SK-N-MC (cell line): Measurements from ENCODE around the gene SRRM1.

Source experiments
- EZH2 ChIP-seq: fragments of 200-600 bp; sonication (generic); IDR thresholded peaks from one replicate; pipeline ENCODE4 v1.6.1; 2017; ENCODE audit warnings: antibody characterized with exemption
- FOXP2 ChIP-seq: optimal IDR thresholded peaks from 2 replicates; pipeline ENCODE3; 2011; ENCODE audit warnings: mild to moderate bottlenecking, moderate library complexity; ENCODE audit not compliant: insufficient read depth; ENCODE audit errors: extremely low read length, control extremely low read depth
- POLR2AphosphoS5 ChIP-seq: IDR thresholded peaks from 2 replicates; pipeline ENCODE4 v1.6.1; 2012; ENCODE audit warnings: mild to moderate bottlenecking, low read depth, low read length, borderline replicate concordance

DNA sequence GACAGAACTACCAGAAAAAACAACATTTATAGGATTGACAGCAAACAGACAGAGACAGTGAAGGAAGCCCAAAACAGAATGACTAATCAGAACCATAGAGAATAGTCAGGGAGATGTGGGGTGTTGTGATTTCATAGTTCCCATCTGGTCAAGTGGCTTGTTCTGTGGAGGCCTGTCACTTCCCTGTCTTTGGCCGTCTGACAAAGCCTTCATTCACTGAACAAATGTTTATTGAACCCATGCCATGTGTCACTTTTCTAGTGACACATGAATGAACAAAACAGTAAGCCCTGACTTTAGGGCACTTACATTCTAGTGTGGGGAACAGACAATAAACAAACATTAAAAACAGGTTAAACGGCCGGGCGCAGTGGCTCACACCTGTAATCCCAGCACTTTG, 3.2 kb upstream of the SRRM1 start:
- no peak for TF ChIP-seq EZH2
- TF ChIP-seq POLR2AphosphoS5 = no peak
- TF ChIP-seq FOXP2 = no peak
